GM19023 (cell line): ENCODE results near the gene LRP2.
A peak's percentile ranks its signal among the peaks of the same experiment; 100 is the strongest.

Experiments used
- ATAC-seq: cut with Tn5 transposase; IDR thresholded peaks from one replicate; pipeline ENCODE4 v1.9.1; 2021; ENCODE audit warnings: mild to moderate bottlenecking, moderate library complexity; ENCODE audit not compliant: unreplicated experiment

LRP2 gene

GRCh38 chr2:169131587-169132512 lies 230.5 kb downstream of the LRP2 start:
- no peak for ATAC-seq

GRCh38 chr2:169129703-169130243 lies 232.6 kb downstream of the LRP2 start:
- no peak for ATAC-seq

GRCh38 chr2:169119851-169120250 lies 242.5 kb downstream of the LRP2 start:
- ATAC-seq = no peak

GRCh38 chr2:169119123-169119760 lies 243.1 kb downstream of the LRP2 start:
- ATAC-seq = no peak

GRCh38 chr2:169118060-169118459 lies 244.3 kb downstream of the LRP2 start:
- ATAC-seq = no peak

- no peak for ATAC-seq
Observed at GRCh38 chr2:169116993-169117392, 245.3 kb downstream of the LRP2 start.

GRCh38 chr2:169116327-169116726 lies 246.0 kb downstream of the LRP2 start:
- no peak for ATAC-seq

GRCh38 chr2:169114056-169114455 lies 248.3 kb downstream of the LRP2 start:
- ATAC-seq = no peak

- no peak for ATAC-seq
Observed at GRCh38 chr2:169112841-169113240, 249.5 kb downstream of the LRP2 start.

- ATAC-seq = no peak
Observed at GRCh38 chr2:169110916-169111315, 251.4 kb downstream of the LRP2 start.

GRCh38 chr2:169110419-169110818 lies 251.9 kb downstream of the LRP2 start:
- no peak for ATAC-seq

- peak; percentile 56 for ATAC-seq
Observed at GRCh38 chr2:169109502-169110409, 252.6 kb downstream of the LRP2 start.

- ATAC-seq = no peak
Observed at GRCh38 chr2:169108099-169108884, 254.0 kb downstream of the LRP2 start.

GRCh38 chr2:169107645-169108044 lies 254.7 kb downstream of the LRP2 start:
- ATAC-seq = peak; percentile 75

- ATAC-seq = no peak
Observed at GRCh38 chr2:169106563-169107545, 255.5 kb downstream of the LRP2 start.

GRCh38 chr2:169106134-169106533 lies 256.2 kb downstream of the LRP2 start:
- no peak for ATAC-seq

GRCh38 chr2:169105476-169105875 lies 256.9 kb downstream of the LRP2 start:
- no peak for ATAC-seq

GRCh38 chr2:169104848-169105247 lies 257.5 kb downstream of the LRP2 start:
- no peak for ATAC-seq

GRCh38 chr2:169095621-169096105 lies 266.7 kb downstream of the LRP2 start:
- no peak for ATAC-seq
